GM21360 (cell line): Measurements from ENCODE around the gene ALS2CL.
"Not testable (repeated sequence)": the region's sequence is repeated elsewhere in the genome, so short reads cannot be mapped to it uniquely, and the experiment has no call there.

Experiments
- ATAC-seq: cut with Tn5 transposase; IDR thresholded peaks from one replicate; pipeline ENCODE4 v1.9.1; 2021; ENCODE audit warnings: mild to moderate bottlenecking, moderate library complexity; ENCODE audit not compliant: unreplicated experiment

ALS2CL gene

DNA sequence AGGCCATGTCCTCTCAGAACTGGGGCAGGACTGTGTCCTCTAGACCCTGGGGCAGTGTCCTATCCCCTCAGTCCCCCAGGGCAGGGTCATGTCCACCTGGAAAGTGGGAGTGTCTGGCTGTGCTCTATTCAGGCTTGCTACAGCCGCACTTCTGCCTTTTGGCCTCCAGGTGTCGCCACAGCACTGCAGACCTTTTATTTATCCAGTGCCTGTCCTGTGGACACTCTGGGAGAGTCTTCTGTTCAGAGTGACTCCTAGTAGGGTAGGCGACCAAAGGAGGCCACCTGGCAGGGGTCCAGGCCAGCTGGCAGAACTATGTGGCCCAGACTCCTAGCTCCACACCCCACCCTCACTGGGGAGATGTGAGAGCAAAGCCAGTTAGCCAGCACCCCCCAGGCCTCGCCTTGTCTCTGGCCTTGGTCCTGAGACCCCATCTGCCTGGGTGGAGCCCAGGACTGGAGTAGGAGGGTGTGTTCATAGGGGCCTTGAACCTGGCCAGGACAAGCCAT is 11.6 kb upstream of the ALS2CL start:
- ATAC-seq = no peak

DNA sequence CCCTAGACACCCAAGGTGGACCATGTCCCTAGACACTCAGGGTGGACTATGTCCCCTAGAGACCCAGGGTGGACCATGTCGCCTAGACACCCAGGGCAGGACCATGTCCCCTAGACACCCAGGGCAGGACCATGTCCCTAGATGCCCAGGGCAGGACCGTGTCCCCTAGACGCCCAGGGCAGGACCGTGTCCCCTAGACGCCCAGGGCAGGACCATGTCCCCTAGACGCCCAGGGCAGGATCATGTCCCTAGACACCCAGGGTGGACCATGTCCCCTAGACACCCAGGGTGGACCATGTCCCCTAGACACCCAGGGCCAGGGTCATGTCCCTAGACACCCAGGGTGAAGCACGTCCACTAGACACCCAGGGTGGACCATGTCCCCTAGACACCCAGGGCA is 10.9 kb upstream of the ALS2CL start:
- ATAC-seq = not testable (repeated sequence)

DNA sequence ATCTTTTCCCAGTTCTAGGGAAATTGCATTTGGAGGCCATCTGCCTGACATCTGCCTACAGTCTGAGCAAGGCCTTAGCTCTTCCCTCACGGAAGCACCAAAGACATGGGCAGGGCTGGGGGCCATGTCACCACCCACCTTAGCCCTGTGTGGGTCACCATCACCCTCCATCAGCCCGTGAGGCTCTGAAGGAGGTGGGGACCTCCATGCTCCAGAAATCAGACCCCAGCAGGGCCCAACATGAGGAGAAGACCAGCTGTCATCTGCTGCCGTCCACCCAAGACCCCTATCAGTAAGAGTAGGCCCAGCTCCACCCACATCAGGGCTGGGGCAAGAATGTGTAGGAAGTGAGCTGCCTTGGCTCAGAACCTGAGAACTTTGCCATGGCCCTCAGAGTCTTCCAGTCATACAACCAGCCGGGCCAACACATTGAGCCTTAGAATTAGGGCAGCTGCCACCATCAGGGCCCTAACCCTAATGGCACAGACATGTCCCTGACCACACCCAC is 9.6 kb upstream of the ALS2CL start:
- no peak for ATAC-seq

GRCh38 chr3:46702246-46703012 is 8.9 kb upstream of the ALS2CL start:
- no peak for ATAC-seq

DNA sequence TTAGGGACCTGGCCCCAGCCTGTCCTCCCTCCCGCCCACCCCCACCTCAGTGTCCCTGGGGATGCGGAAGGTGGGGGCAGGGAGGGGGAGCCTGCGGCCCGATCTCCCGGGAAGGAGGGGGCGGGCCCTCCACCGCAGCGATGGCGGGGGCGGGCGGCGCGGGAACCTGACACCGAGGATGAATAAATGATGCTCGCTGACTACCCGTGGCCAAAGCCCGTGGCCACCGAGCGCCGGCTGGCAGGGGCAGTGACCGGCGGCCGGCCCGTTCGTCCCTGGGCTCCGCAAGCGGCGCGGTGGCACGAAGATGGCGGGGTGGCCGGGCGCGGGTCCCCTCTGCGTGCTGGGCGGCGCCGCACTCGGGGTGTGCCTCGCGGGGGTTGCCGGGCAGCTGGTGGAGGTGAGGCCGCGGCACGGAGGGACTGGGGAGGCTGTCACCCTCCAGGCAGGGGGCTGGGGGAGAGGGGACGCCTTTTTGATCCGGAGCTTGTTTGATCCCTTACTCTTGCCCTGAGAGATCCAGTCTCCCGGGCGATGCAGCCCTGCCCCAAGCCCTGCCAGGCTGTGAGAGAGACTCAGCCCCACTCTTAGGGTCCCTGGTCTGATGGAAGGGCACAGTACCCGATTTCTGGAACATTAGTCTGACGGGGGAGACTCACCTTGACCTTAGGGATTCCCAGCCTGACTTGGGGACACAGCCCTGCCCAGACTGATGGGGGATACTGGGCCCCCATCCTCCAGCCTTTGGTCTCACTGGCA is 7.9 kb upstream of the ALS2CL start, which contains the start of gene TMIE:
TMIE (plus strand) TSS at position 212 of the 759 bp plus-strand sequence; CDS start at position 308, 96 bp downstream.
- no peak for ATAC-seq

DNA sequence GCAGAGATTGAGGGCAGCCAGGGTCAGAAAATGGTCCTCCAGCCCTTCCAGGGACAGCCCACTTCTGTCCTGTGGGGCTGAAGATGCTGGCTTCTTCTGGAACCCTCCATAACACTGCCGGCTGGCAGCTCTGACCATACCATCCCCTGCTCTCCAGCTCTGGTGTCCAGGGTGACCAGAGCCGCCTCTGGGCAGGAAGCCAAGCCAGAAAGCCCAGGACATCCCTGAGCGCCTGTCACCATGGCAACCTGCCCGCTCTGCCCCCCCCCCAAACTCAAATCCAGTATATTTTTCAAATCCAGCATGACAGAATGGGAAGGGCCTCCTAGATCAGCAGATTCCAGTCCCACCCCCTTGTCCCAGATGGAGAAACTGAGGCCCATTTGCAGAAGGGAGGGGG is 7.3 kb upstream of the ALS2CL start:
- no peak for ATAC-seq

DNA sequence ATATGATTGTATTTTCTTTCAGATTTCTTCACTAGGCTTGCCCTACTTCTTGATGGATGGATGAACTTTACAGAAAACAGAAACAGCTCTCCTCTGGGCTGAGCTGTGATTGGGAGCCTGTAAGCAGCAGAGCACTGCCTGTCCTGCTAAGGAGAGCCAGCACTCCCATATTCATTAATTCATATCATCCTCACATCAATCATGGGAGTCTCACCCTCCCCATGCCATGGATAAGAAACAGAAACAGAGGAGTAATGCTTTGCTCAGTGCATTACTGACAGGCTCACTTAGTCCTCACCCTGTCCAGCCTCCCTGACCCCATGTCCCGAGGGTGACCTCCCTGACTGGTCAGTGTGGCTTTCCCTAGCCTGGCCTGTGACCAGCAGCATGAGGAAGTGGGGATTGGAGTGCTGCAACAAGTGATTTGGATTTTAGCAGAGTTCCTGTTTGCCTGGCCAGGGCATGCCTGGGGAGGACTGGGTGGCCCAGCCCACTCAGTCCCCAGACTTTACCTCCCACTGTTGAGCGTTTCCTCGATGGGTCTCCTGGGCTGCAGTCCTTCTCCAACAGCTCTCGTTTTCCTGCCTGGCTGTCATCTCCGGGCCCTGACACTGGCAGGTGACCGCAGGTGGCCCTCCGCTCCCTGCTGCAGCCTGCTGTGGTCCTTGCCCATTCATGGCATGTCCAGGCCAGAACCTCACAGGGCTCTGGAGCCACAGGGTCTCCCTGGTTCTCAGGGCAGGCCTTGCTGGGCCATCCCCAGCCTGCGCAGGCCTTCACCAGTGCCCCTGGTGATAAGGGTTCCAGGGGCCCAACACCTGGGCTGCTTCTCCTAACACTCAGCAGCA is 6.4 kb upstream of the ALS2CL start:
- ATAC-seq = no peak

DNA sequence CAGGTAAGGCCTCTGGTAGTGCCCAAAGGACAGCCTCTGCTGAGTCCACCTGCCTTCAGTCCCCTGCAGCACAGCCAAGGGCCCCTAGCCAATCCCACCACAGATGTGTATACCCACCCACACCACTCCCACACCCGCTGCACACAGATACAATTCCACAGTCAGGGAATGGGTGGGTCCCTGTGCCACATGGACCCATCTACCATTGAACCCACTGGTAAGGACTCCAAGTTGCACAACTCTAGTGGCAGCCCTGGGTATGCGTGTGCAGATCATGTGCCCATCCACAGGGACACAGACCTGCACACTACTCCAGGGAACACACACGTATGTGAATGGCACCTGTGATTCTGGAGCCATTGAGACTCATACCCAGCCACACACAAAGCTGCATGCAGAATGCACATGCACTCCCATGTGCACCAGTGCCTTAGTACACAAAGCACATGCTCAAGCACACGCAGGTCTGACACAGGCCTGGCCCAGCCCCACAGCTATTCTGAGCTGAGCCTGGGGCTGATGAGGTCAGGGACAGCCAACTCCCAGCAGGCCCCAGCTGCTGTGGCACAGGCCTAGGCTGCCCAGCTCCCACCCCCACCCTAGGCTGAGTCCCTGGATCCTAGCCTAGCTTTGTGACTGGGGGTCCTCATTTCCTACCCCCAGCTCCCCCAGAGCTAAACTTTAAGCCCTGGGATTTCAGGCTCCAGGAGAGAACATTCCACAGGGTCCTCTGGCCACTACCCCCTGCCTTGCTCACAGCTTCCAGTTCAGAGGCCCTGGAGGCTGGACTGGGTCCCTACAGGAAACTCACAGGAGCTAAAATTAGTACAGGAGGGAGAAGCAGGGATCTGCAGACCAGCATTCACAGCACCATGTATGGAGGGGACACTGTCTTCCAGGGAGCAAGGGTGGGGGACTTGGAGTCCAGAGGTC is 2.7 kb upstream of the ALS2CL start:
- no peak for ATAC-seq

DNA sequence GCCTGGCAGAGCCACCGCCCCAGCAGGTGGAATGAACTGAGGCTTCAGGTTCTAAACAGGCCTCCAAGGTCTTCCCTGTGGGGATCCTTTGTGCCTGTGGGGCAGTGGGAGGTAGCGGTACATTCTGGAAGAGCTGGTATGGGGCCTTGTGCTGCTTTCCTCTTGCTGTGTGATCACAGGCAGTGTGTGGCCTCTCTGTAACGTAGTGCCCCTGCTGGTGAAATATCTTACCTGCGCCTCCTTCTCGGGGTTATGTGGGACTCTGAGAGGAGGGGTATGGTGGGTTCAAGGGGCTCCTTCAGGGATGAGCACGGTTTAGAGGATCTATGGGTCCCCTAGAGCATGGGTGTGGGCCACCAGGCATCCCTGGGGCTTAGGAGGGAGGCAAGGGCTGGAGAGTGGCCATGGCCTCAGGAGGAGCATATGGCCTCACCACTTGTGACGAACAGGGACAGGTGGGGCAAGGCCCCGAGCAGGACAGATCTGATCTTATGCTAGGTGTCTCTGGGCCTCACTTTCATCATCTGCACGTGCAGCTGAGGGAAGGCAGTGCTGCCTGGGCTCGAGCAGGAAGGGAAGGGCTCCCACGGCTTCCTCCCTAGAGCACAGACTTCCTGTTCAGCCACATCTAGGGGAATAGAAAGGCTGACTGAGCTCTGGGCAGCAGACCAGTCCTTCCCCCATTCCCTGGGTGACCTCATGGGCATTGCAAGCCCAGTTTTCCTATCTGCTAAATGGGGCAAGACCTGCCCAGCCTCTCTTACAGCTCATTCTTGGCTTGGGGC is 1.9 kb upstream of the ALS2CL start:
- no peak for ATAC-seq

- no peak for ATAC-seq
Observed at GRCh38 chr3:46694520-46694919, 1.0 kb upstream of the ALS2CL start.

DNA sequence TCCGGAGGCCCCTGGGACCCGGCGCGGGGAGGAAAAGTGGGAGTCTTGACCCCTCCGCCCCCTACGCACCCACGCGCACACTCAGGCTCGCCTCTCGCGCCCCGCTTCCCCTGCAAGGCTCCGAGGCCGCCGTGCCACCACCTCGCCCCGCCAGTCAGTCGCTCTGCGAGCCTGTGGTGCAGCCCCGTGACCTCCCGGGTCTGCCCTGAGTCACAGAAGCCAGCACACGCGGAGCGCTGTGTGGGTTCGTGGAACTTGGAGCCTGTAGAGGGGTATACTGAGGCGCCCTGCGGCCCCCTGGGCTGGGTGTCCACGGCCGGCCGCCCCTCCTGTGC is 380 bp upstream of the ALS2CL start:
- ATAC-seq = no peak

- ATAC-seq = no peak
Observed at GRCh38 chr3:46692566-46692990, 901 bp downstream of the ALS2CL start.

DNA sequence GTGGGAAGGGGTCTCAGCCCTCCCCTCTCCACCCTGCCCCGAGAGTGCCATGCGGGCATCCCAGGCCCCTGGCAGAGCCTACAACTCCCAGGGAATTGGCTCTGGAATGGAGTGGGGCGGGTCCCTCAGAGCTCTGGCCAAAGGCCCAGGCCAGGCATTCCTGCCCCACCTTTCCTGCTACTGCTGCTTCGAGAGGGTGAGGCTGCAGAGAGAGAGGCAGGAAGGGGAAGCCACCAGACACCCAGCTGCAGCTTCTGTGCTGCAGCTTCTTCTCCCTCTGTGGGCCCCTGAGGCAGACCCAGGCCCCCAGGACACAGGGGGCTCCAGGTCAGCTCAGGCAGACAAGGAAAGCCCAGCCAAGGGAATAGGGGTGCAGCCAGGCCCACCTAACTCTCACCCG is 2.7 kb downstream of the ALS2CL start:
- ATAC-seq = no peak

DNA sequence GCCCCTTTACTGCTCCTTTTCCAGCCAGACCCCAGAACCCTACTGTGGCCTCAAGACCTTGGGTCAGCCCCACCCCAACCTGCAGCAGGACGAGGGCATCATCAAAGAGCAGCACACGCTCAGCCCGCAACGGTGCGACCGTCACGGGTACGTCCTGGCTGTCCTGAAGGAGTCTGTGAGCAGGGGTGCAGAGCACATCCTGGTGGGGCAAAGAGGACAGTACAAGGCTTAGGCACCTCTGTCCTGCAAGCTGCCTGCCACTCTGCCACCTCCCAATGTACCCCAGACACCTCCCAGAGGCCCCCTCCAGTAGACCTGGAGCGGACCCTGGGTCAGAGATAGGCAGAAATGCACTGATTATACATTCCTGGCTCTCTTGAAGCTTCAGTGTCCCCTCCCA is 8.0 kb downstream of the ALS2CL start:
- ATAC-seq = no peak

DNA sequence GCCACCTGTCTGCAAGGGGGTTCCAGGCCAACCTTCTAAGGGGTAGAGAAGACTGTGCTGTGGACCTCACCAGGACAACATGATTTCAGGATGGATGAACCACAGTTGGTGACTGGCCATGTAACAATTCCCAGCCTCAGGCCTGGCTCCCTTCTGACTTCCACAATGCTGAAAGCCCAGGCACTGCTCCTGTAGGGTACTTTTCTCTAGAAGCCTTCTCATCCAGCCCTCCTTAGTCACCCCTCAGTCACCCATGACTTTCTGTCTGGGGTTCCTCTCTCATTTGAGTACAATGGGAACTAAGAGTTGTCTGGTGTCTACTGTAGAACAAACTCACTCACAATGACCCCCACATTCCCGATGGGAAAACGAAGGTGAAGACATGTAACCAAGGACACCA is 8.6 kb downstream of the ALS2CL start:
- ATAC-seq = no peak

DNA sequence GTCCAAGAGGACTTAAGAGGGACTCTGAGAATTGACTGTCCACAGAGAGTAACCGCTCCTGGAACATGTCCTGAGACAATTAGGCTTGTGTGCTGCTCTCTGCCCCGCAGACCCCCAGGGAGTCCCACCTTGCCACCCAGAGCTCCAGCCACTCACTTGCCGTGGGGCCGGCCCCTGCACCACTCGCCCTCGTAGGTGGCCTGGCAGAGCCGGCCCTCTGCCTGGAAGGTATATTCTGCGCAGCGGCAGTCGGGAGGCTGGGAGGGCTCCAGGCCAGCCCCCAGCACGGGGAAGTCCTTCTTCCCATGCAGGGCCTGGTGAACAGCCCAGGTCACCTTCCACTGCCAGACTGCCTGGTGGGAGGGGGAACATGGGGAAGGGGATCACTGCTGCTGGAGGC is 10.5 kb downstream of the ALS2CL start:
- ATAC-seq = no peak

- no peak for ATAC-seq
Observed at GRCh38 chr3:46681856-46682540, 11.5 kb downstream of the ALS2CL start.

GRCh38 chr3:46681387-46681786 is 12.1 kb downstream of the ALS2CL start:
- no peak for ATAC-seq
